ENCODE data around the gene RPL10L.

Gene RPL10L
- total RNA-seq: 0 reads per million in 2 donors

DNA sequence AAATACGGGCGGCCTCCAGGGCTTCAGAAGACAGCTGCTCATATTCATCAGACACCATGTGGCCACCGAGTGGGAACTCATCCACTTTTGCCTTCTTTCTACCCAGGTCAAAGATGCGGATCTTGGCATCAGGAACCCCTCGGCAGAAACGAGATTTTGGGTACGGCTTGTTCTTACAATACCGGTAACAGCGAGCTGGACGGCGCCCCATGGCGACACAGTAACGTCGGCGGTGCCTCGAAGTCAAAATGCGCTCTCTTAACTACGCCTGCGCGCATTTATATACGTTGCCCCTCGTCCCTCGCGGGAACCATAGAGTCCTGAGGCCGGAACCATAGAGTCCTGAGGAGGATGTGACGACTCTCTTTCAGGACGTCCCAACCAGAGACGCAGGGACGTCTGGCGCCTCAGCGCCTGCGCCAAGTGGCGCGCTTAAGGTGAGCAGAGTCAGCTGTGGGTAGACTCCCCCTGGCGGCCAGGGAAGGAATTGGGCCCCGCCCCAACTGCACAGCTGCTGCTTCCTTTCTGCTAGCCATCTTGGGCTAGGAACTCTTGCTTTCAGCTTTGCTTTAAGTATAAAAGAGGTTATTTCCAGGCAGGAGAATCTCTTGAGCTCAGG, at the start of gene RPL10L:
Gene RPL10L, minus strand, starts transcription at position 256 of the 619 bp plus-strand sequence. Its CDS starts 45 bp downstream, at position 211.
- DNase-seq: no peak

DNA sequence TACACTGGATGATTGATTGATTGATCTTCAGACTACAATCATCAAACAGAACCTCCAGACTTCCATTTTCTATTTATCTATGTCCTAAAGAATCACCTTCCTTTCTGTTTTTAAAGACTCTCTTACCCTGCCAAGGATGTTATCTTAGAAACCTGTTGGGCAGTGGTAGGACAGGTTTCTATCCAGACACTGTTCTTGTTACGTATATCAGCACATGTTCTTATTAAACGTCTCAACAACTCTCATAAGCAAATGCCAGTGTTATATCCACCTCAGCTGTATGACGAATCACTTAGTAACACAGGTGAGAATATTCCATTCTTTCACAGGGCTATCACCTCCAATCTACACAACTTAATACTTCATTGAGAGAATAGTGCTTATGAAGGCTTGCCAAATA, 40.2 kb upstream of the RPL10L start:
- DNase-seq: no peak

DNA sequence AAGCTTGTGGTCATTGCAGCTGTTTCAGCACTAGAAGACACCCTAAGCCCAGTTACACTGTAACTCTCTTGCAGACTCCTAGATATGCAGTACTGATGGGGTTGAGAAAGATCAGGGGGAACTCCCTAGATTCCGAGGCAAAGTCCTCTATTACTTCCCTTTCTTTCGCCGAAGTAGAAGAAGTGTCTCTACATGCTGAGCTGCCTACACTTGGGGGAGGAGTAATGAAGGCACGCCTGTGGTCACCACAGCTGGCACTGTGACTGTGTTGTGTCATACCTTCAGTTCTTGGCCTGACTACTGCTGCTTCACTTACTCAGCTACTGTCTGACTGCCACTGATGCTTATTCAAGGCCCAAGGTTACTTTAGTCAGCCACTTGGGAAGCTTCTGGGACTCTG, 35.1 kb upstream of the RPL10L start:
- no peak for DNase-seq

DNA sequence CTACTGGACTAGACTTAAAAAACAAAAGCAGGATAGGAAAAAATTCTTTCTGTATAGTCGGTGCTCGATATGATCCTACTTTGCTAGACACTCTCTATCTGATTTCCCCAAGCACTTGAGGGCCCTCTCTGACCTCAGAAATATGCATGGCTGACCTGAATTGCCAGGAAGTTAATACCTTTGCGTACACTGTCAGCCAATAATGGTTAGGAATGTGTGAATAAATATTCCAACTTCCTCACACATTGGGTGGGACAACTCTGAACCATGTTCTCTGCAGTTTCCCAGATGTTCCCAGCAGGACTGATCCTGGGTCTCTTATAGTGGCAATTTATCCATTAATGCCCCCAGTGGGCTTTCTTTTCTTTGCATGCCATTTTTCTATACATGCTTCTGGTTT, 20.5 kb upstream of the RPL10L start:
- DNase-seq: no peak

DNA sequence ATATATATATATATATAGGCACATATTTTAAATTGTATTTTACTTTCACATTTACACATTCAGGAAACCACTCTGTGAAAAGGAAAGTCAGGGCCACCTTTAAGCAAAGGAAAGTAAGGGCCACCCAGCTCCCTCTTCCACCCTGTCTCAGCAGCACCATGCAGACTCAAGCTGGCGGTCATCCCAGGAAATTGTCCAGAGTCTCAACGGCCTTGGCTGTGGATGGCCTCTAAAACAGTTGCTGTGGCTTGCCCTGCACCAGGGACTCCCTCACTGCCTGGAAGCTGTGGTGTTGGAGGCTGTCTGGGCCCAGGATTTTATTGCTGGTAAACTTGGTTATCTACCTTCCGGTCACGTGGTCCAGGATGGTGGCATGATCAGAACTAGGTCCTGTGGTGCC, 11.8 kb upstream of the RPL10L start:
- DNase-seq: no peak

DNA sequence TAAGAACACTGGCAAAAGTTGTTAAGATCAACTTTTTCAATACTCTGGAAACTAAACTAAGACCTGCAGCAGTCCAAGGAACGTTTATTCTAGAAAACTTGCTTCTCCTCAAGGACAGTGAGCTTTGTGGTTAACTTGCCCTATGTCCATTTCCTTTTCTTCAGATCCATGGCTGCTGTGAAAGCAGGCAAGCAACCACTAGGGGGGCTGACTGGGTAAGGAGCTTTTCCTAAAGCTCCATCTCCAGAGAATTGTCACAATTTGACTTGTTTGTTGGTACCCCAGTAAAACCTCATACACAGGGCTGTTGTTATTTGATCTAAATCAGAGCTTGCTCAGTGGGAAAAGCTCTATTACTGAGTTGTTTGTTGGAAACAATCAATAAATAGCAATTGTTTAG, 10.1 kb upstream of the RPL10L start:
- DNase-seq: no peak

DNA sequence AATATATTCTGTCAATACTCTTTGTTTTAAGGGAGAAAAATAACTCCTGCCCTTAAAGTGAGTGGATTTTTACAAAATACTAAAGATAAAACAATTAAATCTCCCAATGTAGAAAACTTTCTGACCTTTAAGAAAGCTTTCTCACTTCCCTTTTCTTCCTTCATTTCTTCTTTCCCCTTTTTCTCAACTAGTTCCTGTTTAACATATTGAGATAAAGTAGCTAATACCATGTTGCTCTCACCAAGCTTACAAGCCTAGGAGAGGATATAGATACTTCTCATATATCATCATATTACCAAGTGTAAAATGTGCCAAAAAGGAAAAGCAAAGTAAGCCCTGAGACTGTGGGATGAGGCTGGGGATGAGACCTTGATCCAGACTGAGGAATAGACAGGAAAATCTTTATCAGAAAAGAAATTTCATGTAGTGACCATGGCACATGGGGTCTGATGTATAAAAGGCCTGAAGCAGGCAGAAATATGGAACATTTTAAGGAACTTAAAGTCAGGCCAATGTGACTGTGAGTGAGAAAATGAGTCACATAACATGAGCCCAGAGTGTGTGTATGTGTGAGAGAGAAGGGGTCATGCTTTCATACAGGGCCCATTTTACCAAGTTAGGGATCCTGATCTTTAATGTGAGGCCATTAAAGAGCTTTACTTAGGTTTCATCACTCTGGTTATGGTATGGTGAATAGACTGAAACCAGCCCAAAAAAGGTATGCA, 1.6 kb upstream of the RPL10L start:
- DNase-seq: no peak

DNA sequence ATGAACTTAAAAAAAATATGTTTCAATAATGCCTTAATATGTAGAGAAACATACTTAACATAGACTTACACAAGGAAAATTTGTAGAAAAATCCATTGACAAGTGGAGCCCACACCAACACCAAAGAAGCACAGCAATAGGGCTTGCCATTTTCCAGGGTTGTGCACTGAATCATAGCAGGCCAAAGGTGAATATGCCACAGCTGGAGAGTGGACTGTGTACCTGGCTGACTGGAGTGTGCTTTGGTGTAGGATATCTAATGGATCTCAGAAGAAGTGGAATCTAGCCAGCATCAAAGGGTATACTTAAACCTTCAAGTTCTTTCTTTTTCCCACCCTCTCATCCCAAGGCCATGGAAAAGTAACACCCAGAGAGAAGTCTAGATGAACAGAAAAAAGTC, 4.8 kb downstream of the RPL10L start:
- no peak for DNase-seq

DNA sequence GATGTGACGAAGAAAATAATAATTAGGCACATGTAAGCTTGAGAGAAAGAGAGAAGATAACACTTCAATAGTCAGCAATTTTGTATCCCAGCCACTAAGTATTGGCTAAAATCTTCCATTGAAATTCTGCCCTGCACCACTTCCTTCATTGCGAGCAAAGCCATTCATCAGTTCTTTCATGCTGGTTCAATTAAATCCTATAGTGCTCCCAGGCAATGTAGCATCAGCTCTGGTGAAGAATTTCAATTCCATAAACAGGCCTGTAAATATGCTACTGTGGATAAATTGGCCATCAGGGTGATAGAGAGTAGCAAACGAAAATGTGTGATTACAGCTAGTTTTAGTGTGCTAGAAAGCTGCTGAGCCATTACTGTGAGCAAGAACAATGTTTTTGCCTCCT, 24.7 kb downstream of the RPL10L start:
- no peak for DNase-seq

Measured in activated gamma-delta T cell (primary cell).